GM19438 (cell line): ENCODE results near the gene ZNF608.

ENCODE experiments used
- ATAC-seq: cut with Tn5 transposase; IDR thresholded peaks from one replicate; pipeline ENCODE4 v1.9.1; 2021; ENCODE audit warnings: low read depth; ENCODE audit not compliant: unreplicated experiment

ZNF608 gene

DNA sequence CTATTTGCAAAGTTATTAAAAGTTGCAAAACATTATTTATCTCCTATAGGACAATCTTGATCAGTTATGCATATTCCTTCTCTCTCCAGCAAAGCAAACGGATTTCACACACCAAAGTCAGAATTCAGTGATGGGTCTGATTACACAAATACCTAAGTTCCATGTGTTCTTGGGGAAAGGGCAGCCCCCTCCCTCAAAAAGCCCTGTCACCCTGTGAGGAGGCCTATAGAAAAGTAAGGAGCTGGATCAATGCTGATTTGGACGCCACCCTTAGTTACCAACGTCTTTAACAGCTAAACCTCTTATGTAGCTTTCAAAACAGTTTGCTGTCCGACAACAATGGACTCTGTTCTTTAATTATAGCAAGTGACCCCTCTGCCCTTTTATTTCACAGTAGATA, 6.4 kb downstream of the ZNF608 start:
- no peak for ATAC-seq

DNA sequence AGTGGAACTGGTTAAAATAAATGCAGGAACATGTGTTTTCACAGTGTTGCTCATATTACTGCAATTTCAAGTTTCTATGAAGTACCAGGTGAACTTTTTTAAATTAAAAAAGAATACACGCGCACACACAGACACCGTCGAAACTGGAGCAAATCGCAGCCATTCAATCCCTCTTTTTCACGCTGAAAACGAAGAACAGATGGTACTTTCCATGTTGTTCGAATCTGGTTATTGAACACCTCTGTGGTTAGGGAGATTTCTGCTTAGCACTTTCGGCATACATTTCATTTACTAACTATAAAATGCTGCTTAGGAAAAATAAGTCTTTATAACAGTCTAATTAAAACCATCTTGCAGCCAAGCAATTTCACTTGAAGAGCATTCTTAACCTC, 6.8 kb downstream of the ZNF608 start:
- no peak for ATAC-seq

DNA sequence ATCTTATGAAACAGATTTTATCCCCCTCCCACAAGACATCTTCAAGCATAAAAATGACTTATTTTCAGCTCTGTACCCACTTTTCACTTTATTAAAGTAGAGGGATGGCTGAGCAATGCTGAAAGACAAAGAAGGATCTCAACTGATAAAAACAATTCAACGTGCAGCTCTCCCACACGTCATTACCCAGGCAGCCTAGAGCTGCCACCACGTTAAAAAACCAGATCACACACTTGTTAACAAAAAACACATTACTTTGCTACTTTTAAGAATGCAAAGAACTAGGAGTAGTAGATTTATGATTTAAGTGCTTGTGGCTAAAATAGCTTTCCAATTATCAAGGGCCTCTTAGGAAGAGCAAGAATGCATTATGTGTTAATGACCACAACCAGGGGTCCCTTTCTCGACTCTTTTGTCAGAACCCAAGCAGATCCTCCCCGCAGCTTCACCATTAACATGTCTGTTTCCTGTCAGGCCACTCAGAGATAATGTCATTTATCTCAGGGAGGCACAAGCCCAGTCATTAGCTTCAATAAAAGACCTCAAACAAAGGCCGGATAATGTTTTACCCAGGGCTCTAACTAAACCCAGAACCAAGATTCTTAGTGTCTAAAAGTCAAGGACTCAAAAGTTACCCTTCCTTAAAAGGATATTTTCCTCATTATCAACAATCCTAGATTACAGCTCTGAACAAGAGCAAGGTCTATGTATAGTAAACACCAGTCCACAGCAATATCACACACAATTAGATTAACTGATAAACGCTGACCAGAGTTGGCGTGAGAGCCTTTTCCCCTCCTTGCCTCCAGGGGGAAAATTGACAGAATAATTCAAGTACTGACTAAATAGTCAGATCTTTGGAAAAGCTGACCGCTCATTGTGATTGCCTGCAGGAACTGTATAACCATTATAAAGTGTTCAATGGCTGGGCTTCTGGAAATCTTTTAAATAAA, 7.5 kb downstream of the ZNF608 start:
- ATAC-seq, result no peak

- ATAC-seq, result no peak
These were observed 8.8 kb downstream of the ZNF608 start for GRCh38 chr5:124737651-124738050.

GRCh38 chr5:124736805-124737188, 9.6 kb downstream of the ZNF608 start:
- ATAC-seq, result no peak

GRCh38 chr5:124736082-124736804, 10.2 kb downstream of the ZNF608 start:
- no peak for ATAC-seq

- no peak for ATAC-seq
These were observed 11.1 kb downstream of the ZNF608 start for GRCh38 chr5:124735169-124735858.

DNA sequence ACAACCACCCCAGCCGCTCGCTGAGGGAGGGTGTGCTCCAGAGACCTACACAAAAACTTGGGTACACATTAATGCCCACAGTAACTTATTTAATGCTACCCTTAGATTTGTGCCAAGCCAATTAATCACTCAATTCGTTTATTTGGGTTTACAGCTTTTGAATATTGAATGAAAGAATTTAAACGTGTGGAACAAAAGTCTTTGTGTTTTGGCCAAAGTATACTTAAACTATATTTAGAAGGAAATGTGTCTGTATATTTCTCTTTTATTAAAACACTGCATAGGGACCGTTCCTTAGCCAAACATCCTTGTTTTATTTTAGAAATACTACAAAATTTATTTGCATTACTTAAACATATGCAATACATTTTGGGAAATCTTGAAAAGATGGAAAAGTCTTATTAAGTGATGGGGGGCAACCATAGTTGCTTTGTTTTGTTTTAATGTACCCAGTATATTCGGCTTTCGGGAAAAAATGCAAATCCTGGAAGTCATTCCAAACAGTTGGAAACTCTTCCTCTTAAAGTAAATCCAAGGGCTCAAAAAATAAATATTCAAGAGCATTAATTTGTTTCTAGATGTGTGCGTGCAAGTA, 11.8 kb downstream of the ZNF608 start:
- no peak for ATAC-seq

DNA sequence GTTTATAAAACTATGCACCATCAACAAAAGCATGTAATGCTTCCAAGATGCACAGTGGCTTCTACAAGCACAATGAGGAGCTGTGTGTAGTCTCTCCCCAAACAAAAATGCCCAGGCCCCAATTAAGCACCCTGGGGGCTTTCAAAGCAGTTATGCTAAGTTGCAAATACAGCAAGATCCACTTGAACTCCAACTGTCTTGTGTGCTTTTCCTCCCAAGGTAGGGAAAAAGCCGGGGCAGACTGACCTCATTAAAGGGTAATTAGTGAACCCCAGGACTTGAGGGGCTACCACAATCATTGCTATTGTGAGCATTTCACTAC, 13.1 kb downstream of the ZNF608 start:
- ATAC-seq, result no peak

DNA sequence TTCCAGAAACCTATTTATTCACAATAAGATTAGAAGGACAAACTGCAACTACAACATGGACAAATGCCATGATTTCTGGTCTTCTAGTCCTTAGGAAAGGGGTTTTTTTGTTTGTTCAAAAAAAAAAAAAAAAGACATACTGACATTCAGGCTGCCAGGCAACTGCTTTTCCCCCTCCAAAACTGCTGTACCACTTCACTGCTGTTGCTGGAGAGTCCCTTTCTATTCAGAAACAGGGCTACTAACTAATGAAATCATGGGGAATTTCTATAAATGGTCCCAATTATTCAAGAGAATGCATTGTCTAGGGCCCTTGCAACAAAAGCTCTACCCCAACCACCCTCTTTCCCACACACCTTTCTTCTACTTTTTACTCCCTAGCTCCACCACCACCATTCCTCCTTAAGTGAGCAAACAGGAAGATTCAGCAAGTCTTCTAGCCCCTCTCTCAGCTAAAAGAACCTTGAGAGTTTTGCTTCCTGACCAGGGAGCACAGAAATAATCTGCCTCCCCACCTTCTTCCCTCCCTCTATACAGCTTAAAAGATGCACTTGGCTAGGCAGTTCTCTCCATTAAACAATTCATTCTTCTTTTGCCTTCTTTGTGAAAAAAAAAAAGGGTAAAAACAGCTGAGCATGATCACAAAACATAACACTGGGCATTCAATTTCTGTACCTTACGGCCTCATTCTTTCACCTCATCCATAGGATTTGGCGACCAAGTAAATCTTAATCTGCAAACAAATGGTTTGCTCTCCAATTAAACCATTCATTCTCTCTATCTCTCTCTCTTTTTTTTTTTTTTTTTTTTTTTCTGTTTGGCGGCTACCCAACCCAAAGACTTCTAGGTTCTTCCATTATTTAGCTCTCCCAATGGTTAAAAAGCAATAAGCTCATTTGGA, 13.8 kb downstream of the ZNF608 start:
- no peak for ATAC-seq

DNA sequence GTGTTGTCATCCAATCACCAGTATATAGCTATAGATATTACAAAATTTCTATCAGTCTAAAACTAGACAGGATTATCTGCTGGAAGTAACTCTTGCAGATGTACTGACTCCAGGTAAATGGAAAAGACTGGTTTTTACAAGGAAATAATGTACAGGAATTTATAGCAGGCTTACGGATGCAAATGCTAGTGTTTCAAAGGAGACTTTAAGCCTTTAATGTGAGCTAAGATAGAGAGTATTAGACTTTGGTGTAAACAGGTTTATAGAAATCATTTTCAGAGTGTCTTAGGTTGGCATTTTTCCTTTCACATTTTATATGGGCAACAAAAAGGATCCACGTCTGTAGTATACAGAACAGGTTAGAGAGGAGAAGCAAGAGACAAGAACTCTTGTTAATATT, 16.1 kb downstream of the ZNF608 start:
- ATAC-seq, result no peak

DNA sequence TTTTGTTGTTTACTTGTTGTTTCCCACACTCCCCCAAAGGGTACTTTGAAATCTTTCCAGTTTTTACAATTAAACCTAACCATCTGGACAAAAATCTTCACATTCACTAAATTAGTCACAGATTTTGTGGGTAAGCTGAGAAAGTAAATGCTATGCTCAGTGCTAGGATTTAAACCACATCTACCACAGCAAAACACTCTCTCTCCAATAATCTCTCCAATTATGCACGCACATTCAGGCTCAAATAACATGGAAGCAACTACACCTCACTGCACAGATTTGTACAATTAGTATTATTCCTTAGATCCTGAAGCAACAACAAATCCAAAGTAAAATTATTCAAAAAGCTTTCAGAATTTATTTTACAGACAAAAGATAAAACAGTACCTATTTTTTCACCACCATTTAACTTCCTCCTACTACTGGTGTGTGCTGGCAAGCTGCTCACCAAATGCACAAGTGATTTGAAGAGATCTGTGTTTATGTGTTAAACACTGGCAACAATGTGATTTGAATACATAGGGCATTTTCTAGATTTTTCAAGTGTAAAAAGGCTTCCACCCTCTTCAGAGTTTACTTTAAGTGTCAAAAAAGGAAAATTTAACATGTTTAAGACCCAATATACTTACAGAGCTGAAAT, 16.6 kb downstream of the ZNF608 start:
- ATAC-seq, result no peak

DNA sequence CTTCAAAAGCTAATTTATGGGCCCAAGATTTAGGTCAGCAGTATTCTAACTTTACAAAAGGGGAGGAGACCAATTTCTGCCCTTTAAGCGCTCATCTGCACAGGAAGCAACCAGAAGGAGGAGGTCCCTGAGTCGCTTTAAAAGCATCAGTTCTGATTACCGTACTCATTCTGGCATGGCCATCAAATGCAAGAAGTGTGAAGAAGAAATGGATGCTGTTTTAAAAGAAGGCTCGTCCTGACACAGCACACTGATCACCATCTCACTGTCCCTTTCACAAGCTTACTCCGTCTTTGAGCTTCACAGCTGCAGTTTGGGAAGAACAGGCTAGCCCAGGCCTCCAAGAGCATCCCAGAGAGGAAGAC, 17.5 kb downstream of the ZNF608 start:
- no peak for ATAC-seq

GRCh38 chr5:124728331-124728967, 18.0 kb downstream of the ZNF608 start:
- no peak for ATAC-seq

DNA sequence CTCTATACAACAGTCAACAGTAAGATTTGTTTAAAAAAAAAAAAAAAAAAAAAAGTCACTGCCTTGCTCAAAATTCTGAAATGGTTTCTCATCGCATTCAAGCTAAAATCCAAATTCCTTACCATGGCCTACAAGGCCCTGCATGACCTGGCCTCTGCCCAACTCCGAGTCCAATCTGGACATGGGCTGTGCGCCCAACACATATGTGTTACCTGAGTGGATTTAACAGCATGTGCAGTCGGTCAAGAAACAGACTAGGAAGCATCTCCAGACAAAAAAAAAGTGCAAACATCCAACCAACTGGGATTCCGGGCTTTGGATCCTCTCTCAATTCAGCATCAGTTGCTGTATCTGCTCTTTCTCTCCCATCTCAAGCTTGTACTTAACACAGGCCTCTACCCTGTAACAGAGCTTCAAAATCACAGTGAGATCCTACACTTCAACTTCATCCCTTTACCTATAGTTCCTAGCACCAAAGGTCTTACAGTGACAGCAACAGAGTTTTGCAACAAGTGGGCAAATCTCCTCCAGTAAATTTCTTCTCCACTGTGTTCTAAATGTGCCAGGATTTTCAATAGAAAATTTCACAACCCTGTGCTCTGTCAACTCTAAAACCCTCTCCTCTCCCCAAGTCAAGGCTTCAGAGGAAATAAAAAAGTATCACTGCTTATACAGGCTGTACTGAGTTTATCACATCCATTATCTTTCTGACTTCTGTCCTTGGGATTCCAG, 19.6 kb downstream of the ZNF608 start:
- no peak for ATAC-seq

GRCh38 chr5:124725622-124726258, 20.7 kb downstream of the ZNF608 start:
- no peak for ATAC-seq

- ATAC-seq, result peak; percentile 78
These were observed 21.4 kb downstream of the ZNF608 start for GRCh38 chr5:124725040-124725434.
